BLaER1 treated with 17β-estradiol and CSF1 and Interleukin-3, amounts not matched to agents 10 nM and 100 nM (cell line): Measurements from ENCODE around the gene CNGA1.

Experiments used
- H3K27ac ChIP-seq, 11 experiments: shearing (Covaris generic); formaldehyde crosslinking; 2 replicates each; pipeline ENCODE4 v1.8.1; 2022
- H3K27me3 ChIP-seq, 11 experiments: shearing (Covaris generic); formaldehyde crosslinking; 2 replicates each; pipeline ENCODE4 v1.8.1; 2022
- H3K36me3 ChIP-seq, 11 experiments: shearing (Covaris generic); formaldehyde crosslinking; 2 replicates each; pipeline ENCODE4 v1.8.1; 2022
- H3K4me1 ChIP-seq, 10 experiments: shearing (Covaris generic); formaldehyde crosslinking; 2 replicates each; pipeline ENCODE4 v1.8.1; 2022
- H3K4me2 ChIP-seq, 11 experiments: shearing (Covaris generic); formaldehyde crosslinking; 2 replicates each; pipeline ENCODE4 v1.8.1; 2022
- H3K4me3 ChIP-seq, 10 experiments: shearing (Covaris generic); formaldehyde crosslinking; 2 replicates each; pipeline ENCODE4 v1.8.1; 2022
- H3K9ac ChIP-seq, 11 experiments: shearing (Covaris generic); formaldehyde crosslinking; 2 replicates each; pipeline ENCODE4 v1.8.1; 2022
- H3K9me3 ChIP-seq, 11 experiments: shearing (Covaris generic); formaldehyde crosslinking; replicated peaks in 1 of 11; 2 replicates each; pipeline ENCODE4 v1.8.1; 2022
- H4K20me1 ChIP-seq, 11 experiments: shearing (Covaris generic); formaldehyde crosslinking; 2 replicates each; pipeline ENCODE4 v1.8.1; 2022
- Cebpa-rat ChIP-seq, 11 experiments: shearing (Covaris generic); IDR thresholded peaks; 2 replicates each; pipeline ENCODE4 v1.8.1; 2022

The CNGA1 gene

DNA sequence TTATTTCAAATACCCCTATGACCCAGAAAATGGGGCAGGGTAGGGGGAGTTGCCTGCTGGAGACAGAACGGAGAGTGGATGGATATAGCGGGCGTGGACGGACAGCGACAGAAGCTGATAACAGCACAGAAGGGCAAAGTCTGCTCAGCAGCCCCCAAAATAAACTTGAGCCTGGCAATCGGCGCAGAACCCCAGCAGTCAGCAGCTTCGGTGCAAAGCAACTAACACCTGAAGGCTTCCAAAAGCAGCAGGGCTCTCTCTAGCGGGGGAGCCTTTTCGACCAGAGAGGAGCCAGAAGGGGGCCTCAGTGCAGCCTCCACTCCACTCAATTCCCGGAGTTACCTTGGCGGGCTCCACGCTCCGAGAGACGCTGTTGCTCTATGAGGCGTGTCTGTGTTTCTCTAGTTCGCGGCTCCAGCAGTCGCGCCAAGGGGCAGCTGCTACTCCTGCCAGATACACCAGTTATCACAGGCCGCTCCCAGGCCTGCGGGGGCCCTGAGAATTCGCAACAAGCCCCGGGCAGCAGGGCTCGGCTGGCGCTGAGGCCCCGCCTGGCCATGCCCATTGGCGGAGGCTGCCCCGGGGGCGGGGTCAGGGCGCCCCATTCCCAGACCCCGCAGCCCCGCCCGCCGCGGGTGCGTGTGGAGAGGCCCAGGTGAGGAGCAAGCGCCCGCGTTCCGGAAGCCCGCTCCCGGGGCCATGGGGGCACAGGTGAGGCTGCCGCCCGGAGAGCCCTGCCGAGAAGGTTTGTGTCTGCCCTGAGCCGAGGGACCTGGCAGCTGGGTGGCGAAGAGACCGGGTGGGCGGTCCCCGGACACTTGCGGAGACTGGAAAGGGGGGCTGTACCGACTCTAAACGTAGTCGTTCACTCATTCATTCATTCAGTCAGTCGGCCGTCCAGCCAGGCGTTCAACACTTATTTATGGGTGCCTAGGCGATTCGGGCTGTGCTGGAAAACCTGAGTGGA lies at the start of gene CNGA1, which contains the start of gene NIPAL1:
CNGA1 (minus strand) TSS at position 541 of the 967 bp plus-strand sequence. CDS start 63,992 bp downstream, outside the sequence.
NIPAL1 (plus strand) TSS at position 632 of the 967 bp plus-strand sequence; CDS start at position 700, 68 bp downstream.
- TF ChIP-seq Cebpa-rat (IDR thresholded peaks at IDR 0.05), result no peak
- peak within 1 kb of the TSS; percentile 38 to 75 (median 67); a peak in 21 of 22 replicates for H3K9ac ChIP-seq
- H3K4me1 ChIP-seq, result peaks cover 8 to 29% (median 14%) of the 10 kb centered on the region in 10 experiments; a peak in 15 of 20 replicates
- peak within 1 kb of the TSS; percentile 70 to 89 (median 76) for H3K4me3 ChIP-seq
- no peaks in the 10 kb centered on the region for H3K36me3 ChIP-seq
- H3K27me3 ChIP-seq, result peaks cover 7 to 24% (median 18%) of the 10 kb centered on the region in 11 experiments; a peak in 21 of 22 replicates
- peaks cover 0 to 4% (median 0%) of the 10 kb centered on the region in 11 experiments; a peak in 1 of 22 replicates for H4K20me1 ChIP-seq
- peak within 1 kb of the TSS; percentile 95 to 100 (median 98) for H3K4me2 ChIP-seq
- H3K9me3 ChIP-seq, result peaks cover 0 to 9% (median 5%) of the 10 kb centered on the region in 11 experiments; a peak in 6 of 22 replicates
- H3K27ac ChIP-seq, result peak within 1 kb of the TSS in 1 of 11 experiments; percentile 38; a peak in 2 of 22 replicates

DNA sequence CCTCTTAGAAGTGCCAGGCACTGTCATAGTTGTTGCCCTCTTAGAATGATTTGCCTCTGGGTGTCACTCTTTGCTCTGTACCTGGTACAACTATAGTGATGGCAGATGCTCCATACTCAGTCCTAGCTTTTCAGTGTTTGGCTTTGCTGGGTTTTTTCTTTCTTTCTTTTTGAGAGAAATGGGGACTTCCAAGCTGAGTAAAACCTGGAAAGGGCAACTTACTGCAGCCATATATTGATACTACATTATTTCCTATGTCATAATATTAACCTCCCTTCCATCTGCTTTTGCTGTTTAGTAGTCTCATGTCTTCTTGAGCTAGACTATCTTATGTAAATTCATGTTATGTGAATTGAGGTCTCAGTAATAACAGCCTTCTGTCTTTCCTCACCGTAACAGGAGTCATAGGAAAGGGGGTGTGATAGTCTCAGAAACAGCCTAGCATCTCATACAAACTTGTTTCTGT lies 49.1 kb upstream of the CNGA1 start:
- Histone ChIP-seq H3K4me3 (no peak overlapping the region), H3K4me2 (no peak overlapping the region), H3K27ac (no peak overlapping the region), H3K9ac (no peak overlapping the region), H3K4me1 (peaks cover 0 to 5% (median 0%) of the 10 kb centered on the region in 10 experiments; a peak in 1 of 20 replicates), H3K27me3 (no peaks in the 10 kb centered on the region), H3K9me3 (peaks cover 0 to 18% (median 4%) of the 10 kb centered on the region in 11 experiments; a peak in 6 of 22 replicates), H3K36me3 (peaks cover 0 to 7% (median 0%) of the 10 kb centered on the region in 11 experiments; a peak in 2 of 22 replicates), H4K20me1 (no peaks in the 10 kb centered on the region)
- TF ChIP-seq Cebpa-rat (IDR thresholded peaks at IDR 0.05), result no peak

DNA sequence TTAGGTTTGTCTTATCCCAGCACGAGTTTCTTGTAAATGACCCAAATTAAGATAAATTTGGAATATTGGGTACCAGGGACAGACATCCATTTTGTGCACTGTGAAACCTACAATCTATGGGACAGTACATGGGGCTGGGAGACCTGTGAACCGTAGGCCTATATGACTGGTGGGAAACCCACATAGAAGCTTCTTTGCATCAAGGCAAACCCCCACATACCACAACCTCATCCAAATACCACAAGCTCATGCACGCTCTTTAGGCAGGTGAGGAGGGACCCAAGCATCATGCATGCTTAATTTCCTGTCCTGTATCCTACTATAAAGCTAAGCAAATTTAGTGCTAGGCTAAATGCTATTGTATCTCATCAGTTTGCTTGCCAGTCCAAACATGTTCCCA lies 47.9 kb upstream of the CNGA1 start:
- Histone ChIP-seq H3K4me2 (no peak overlapping the region), H3K9ac (no peak overlapping the region), H3K27me3 (no peaks in the 10 kb centered on the region), H3K36me3 (peaks cover 0 to 7% (median 0%) of the 10 kb centered on the region in 11 experiments; a peak in 2 of 22 replicates), H3K27ac (no peak overlapping the region), H3K4me1 (peaks cover 0 to 5% (median 0%) of the 10 kb centered on the region in 10 experiments; a peak in 1 of 20 replicates), H4K20me1 (no peaks in the 10 kb centered on the region), H3K4me3 (no peak overlapping the region), H3K9me3 (peaks cover 0 to 27% (median 7%) of the 10 kb centered on the region in 11 experiments; a peak in 10 of 22 replicates)
- TF ChIP-seq Cebpa-rat (IDR thresholded peaks at IDR 0.05), result no peak

DNA sequence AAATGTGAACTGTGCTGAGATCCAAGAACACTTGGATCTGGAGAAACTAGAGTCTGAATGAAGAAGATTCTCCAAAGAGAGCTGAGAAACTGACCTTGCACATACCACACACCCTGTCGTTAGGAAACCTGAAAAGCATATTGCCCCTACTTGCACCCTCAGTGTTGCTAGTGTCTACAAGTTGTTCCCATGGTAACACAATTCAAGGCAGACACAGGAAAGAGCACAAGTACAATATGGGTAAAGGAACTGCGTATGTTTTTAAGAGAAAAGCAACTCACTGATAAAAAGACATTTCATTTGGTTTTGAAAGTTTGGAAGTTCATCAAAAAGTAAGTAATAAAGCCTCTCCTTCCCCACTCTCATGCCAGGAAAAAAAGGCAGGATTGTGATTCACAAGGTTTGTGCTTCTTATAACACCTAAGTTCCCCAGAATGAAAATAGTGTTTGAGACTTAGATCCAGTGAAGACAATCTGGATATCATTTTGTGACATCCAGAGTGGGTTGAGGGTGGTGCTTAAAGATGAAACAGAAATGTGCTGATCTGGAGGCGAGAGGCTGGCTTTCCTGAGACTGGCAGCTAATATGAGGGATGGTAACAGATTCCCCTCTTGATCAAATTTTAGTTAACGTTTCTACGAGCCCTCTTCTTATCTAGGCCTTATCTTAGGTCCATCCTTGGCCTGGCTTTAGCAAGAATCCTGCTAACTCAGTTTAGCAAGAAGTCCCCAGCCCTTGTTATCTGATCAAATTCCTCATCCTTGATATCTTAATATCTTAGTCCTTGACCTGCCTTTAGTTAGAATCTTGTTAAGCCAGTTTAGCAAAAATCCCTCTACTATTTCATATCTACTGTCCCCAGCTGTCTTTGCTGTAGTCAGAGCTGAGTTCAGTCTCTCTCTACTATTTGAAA lies 42.4 kb upstream of the CNGA1 start:
- Histone ChIP-seq H3K9ac (no peak overlapping the region), H3K4me2 (no peak overlapping the region), H3K36me3 (no peaks in the 10 kb centered on the region), H4K20me1 (no peaks in the 10 kb centered on the region), H3K9me3 (peaks cover 0 to 37% (median 13%) of the 10 kb centered on the region in 11 experiments; a peak in 14 of 22 replicates), H3K4me1 (no peaks in the 10 kb centered on the region), H3K27me3 (peaks cover 0 to 7% (median 0%) of the 10 kb centered on the region in 11 experiments; a peak in 1 of 22 replicates), H3K4me3 (no peak overlapping the region), H3K27ac (no peak overlapping the region)
- TF ChIP-seq Cebpa-rat (IDR thresholded peaks at IDR 0.05), result no peak

DNA sequence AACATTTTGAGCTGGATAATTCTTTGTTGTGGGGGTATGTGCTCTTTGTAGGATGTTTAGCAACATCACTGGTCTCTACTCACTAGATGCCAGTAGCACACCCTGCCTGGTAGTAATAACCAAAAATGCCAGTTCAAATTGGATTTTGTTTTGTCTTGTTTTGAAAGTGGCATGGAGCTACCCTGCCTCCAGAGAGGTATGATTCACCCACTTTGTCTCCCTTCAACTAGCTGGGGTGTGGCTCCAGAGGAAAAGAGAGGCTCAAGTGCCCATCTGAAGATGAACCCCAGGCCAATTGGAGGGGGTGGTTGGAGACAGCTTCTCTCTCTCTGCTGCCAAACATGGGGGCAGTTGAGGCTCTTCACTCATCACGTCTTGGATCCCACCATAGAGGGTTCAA lies 34.6 kb upstream of the CNGA1 start:
- peaks cover 17 to 34% (median 29%) of the 10 kb centered on the region in 10 experiments for H3K4me1 ChIP-seq
- no peak overlapping the region for H3K4me2 ChIP-seq
- H4K20me1 ChIP-seq, result peaks cover 0 to 29% (median 11%) of the 10 kb centered on the region in 11 experiments; a peak in 10 of 22 replicates
- H3K9ac ChIP-seq, result no peak overlapping the region
- no peak overlapping the region for H3K4me3 ChIP-seq
- no peaks in the 10 kb centered on the region for H3K9me3 ChIP-seq
- H3K27ac ChIP-seq, result no peak overlapping the region
- no peaks in the 10 kb centered on the region for H3K36me3 ChIP-seq
- peaks cover 0 to 56% (median 0%) of the 10 kb centered on the region in 11 experiments; a peak in 7 of 22 replicates for H3K27me3 ChIP-seq
- TF ChIP-seq Cebpa-rat (IDR thresholded peaks at IDR 0.05), result no peak

DNA sequence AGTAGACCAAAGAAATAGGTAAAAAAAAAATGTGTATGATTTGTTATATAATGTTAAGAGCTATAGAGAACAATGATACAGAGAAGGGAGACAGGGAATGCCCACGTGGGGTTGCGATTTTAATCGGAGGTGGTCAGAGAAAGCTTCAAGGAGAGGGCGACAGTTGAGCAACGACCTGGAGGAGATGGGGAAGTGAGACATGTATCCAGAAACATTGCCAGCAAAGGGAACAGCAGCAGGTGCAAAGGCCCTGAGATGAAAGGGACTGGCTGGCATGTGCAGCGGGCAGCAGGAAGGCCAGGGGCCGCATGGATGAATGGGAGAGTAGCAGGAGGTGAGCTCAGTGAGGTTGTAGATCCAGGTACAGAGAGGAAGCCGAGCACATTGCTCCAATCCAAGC lies 33.0 kb upstream of the CNGA1 start:
- H3K4me2 ChIP-seq, result no peak overlapping the region
- H3K4me1 ChIP-seq, result peaks cover 17 to 38% (median 33%) of the 10 kb centered on the region in 10 experiments
- H3K4me3 ChIP-seq, result no peak overlapping the region
- peaks cover 0 to 72% (median 0%) of the 10 kb centered on the region in 11 experiments; a peak in 7 of 22 replicates for H3K27me3 ChIP-seq
- H3K9ac ChIP-seq, result no peak overlapping the region
- peaks cover 0 to 30% (median 11%) of the 10 kb centered on the region in 11 experiments; a peak in 10 of 22 replicates for H4K20me1 ChIP-seq
- H3K27ac ChIP-seq, result no peak overlapping the region
- H3K9me3 ChIP-seq, result no peaks in the 10 kb centered on the region
- H3K36me3 ChIP-seq, result no peaks in the 10 kb centered on the region
- TF ChIP-seq Cebpa-rat (IDR thresholded peaks at IDR 0.05), result no peak

DNA sequence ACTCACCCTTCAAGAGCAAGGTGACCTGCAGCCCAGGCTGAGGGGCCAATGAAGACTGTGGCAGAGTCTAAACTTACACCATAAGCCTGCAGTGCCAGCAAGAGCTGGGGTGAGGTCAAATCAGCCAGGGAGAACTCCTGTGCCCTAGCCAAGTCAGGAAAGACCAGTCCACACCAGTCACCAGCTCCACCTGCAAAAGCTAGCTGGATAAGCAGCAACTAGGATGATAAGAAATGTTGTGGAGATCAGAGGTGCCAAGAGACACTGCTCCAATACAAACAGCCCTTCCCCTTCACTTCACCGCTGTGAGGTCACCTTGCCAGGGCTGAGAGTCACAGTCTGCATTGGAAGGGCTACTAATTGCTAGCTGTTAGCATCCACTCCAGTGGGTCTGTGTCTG lies 31.4 kb upstream of the CNGA1 start:
- Histone ChIP-seq H3K36me3 (no peaks in the 10 kb centered on the region), H3K27me3 (peaks cover 0 to 88% (median 0%) of the 10 kb centered on the region in 11 experiments; a peak in 7 of 22 replicates), H3K4me3 (no peak overlapping the region), H3K4me2 (peak overlapping the region; percentile 41 to 86 (median 77)), H3K9ac (no peak overlapping the region), H3K9me3 (no peaks in the 10 kb centered on the region), H3K27ac (no peak overlapping the region), H3K4me1 (peaks cover 17 to 38% (median 33%) of the 10 kb centered on the region in 10 experiments), H4K20me1 (peaks cover 0 to 30% (median 11%) of the 10 kb centered on the region in 11 experiments; a peak in 10 of 22 replicates)
- no peak for TF ChIP-seq Cebpa-rat (IDR thresholded peaks at IDR 0.05)

DNA sequence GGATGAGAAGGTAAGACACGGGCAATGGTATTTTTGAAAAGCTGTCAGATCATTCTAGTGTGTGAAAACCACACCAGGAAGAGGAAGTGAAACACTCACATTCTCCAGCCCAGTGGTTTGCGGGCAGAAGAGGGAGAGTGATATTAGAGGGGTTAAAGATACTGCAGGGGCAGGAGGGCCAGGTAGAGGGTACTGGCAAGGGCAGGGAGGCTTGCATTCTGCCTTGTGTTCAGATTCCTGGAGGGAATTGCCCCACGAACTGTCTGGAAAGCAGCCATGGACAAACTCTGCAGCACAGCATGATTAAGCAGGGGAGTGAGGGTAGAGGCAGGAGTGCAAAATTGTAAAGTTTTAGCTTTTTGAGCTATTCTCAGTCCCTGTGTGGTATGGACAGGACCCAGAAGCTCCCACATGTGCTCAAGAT lies 31.0 kb upstream of the CNGA1 start:
- Histone ChIP-seq H3K36me3 (no peaks in the 10 kb centered on the region), H3K9ac (no peak overlapping the region), H3K27me3 (peaks cover 0 to 92% (median 0%) of the 10 kb centered on the region in 11 experiments; a peak in 7 of 22 replicates), H3K4me1 (peaks cover 17 to 38% (median 33%) of the 10 kb centered on the region in 10 experiments), H4K20me1 (peaks cover 0 to 30% (median 11%) of the 10 kb centered on the region in 11 experiments; a peak in 10 of 22 replicates), H3K27ac (no peak overlapping the region), H3K4me2 (peak overlapping the region; percentile 41 to 86 (median 77)), H3K4me3 (no peak overlapping the region), H3K9me3 (no peaks in the 10 kb centered on the region)
- TF ChIP-seq Cebpa-rat (IDR thresholded peaks at IDR 0.05), result no peak
